Testis (tissue), 2 donors: Measurements from ENCODE around the gene NEK2.

Experiments
- CTCF ChIP-seq, 3 experiments: fragments of 450-650 bp in 2 of 3; fragments of 200-600 bp in 1 of 3; sonication (generic) in 1 of 3; IDR thresholded peaks; one replicate each; pipeline ENCODE4 v1.5.1; 2016 to 2019; ENCODE audit warnings: antibody characterized with exemption in 3 of 3, mild to moderate bottlenecking in 2 of 3, moderate library complexity in 1 of 3
- POLR2A ChIP-seq: fragments of 450-650 bp; IDR thresholded peaks from one replicate; pipeline ENCODE4 v1.6.1; 2017; ENCODE audit warnings: antibody characterized with exemption, mild to moderate bottlenecking, moderate library complexity

- TF ChIP-seq CTCF (IDR thresholded peaks at IDR 0.05) = no peak
- no peak for TF ChIP-seq POLR2A
Observed at GRCh38 chr1:211613951-211614350, 61.5 kb downstream of the NEK2 start.
